ENCODE data around the gene BARX1. TPM values are rescaled to one million over a fixed set of nuclear protein-coding genes. Genes with fewer than 3 reads are reported as not detected.

Gene BARX1
- total RNA-seq, 4 donors from 2014 or later, result 0.28 to 0.67 TPM; not detected in 2

- intact Hi-C loops (cut with DNase I; ENCODE audit: low total_unique reads), result no loop called here
- peaks cover 0 to 16% of the 10 kb centered on the region in 2 donors for H3K4me1 ChIP-seq
- no peaks in the 10 kb centered on the region for H3K9me3 ChIP-seq
- H3K4me3 ChIP-seq, result no peak overlapping the region
- TF ChIP-seq POLR2A (IDR thresholded peaks at IDR 0.05) (no peak), CTCF (IDR thresholded peaks at IDR 0.05) (no peak)
- H3K27me3 ChIP-seq, result peaks cover 18 to 75% of the 10 kb centered on the region in 2 donors
- H3K27ac ChIP-seq, result no peak overlapping the region
- no peak for DNase-seq
- H3K36me3 ChIP-seq, result no peaks in the 10 kb centered on the region
These were observed 7.6 kb downstream of the BARX1 start for GRCh38 chr9:93947409-93948070.

- intact Hi-C loops (cut with DNase I; ENCODE audit: low total_unique reads), result no loop called here
- H3K36me3 ChIP-seq, result no peaks in the 10 kb centered on the region
- DNase-seq, result no peak
- H3K9me3 ChIP-seq, result no peaks in the 10 kb centered on the region
- peaks cover 0 to 7% of the 10 kb centered on the region in 2 donors for H3K4me1 ChIP-seq
- TF ChIP-seq POLR2A (IDR thresholded peaks at IDR 0.05) (no peak), CTCF (IDR thresholded peaks at IDR 0.05) (no peak)
- H3K27me3 ChIP-seq, result peaks cover 11 to 63% of the 10 kb centered on the region in 2 donors
- no peak overlapping the region for H3K27ac ChIP-seq
- H3K4me3 ChIP-seq, result no peak overlapping the region
These were observed 8.8 kb downstream of the BARX1 start for GRCh38 chr9:93946338-93946712.

GRCh38 chr9:93945400-93946337, 9.5 kb downstream of the BARX1 start:
- Histone ChIP-seq H3K9me3 (no peaks in the 10 kb centered on the region), H3K27me3 (peaks cover 5 to 56% of the 10 kb centered on the region in 2 donors), H3K27ac (no peak overlapping the region), H3K4me1 (peaks cover 0 to 4% of the 10 kb centered on the region in 2 donors), H3K4me3 (no peak overlapping the region), H3K36me3 (no peaks in the 10 kb centered on the region)
- no peak for DNase-seq
- intact Hi-C loops (cut with DNase I; ENCODE audit: low total_unique reads), result no loop called here
- TF ChIP-seq CTCF (IDR thresholded peaks at IDR 0.05) (no peak), POLR2A (IDR thresholded peaks at IDR 0.05) (no peak)

- TF ChIP-seq CTCF (IDR thresholded peaks at IDR 0.05) (no peak), POLR2A (IDR thresholded peaks at IDR 0.05) (no peak)
- H3K27me3 ChIP-seq, result peaks cover 0 to 43% of the 10 kb centered on the region in 2 donors
- no peak for DNase-seq
- peaks cover 0 to 4% of the 10 kb centered on the region in 2 donors for H3K4me1 ChIP-seq
- no peak overlapping the region for H3K4me3 ChIP-seq
- H3K36me3 ChIP-seq, result no peaks in the 10 kb centered on the region
- no peak overlapping the region for H3K27ac ChIP-seq
- H3K9me3 ChIP-seq, result no peaks in the 10 kb centered on the region
- intact Hi-C loops (cut with DNase I; ENCODE audit: low total_unique reads), result no loop called here
These were observed 11.1 kb downstream of the BARX1 start for GRCh38 chr9:93944011-93944410.

- Histone ChIP-seq H3K9me3 (no peaks in the 10 kb centered on the region), H3K27me3 (peaks cover 0 to 26% of the 10 kb centered on the region in 2 donors), H3K36me3 (no peaks in the 10 kb centered on the region), H3K27ac (no peak overlapping the region), H3K4me1 (peaks cover 0 to 4% of the 10 kb centered on the region in 2 donors), H3K4me3 (no peak overlapping the region)
- intact Hi-C loops (cut with DNase I; ENCODE audit: low total_unique reads), result no loop called here
- DNase-seq, result no peak
- no peak for TF ChIP-seq POLR2A (IDR thresholded peaks at IDR 0.05)
- no peak for TF ChIP-seq CTCF (IDR thresholded peaks at IDR 0.05)
These were observed 13.0 kb downstream of the BARX1 start for GRCh38 chr9:93942161-93942560.
